HepG2 (cell line): ENCODE results near the gene KLF15. TPM values are rescaled to one million over a fixed set of nuclear protein-coding genes. Genes with fewer than 3 reads are reported as not detected.
A peak's percentile ranks its signal among the peaks of the same experiment; 100 is the strongest.

Source experiments
- ATAC-seq: fragments of 200-7000 bp; cut with Tn5 transposase; 3 replicates; pipeline ENCODE4 v1.9.1; 2020; ENCODE audit warnings: mild to moderate bottlenecking, moderate library complexity
- BruUV-seq: library from RNA; stranded (reverse); fragments of 400-500 nt; replicated peaks from 2 replicates; lab custom pipeline; 2021; lab: Mats Ljungman, UMichigan
- CTCF ChIA-PET: fragments of 300-600 bp; formaldehyde crosslinking; extraction: SDS; loops from one replicate; lab custom pipeline; 2021; ENCODE audit warnings: low total read pairs, inconsistent platforms, low intra/inter-chr PET ratio; lab: Yijun Ruan, JAX
- POLR2A ChIA-PET: fragments of 350-600 bp; sonication (Branson Sonifier 250); formaldehyde crosslinking; loops from one replicate; lab custom pipeline; 2020; ENCODE audit warnings: antibody characterized with exemption, inconsistent platforms; lab: Yijun Ruan, JAX
- DNase-seq: peaks from one replicate; pipeline ENCODE4 v3.0.0-alpha.2; 2015; ENCODE audit warnings: low spot score
- FAIRE-seq: peaks from 3 replicates; lab custom pipeline; 2011; peaks lifted over from hg19 to GRCh38; lab: Jason Lieb, UNC
- H2AFZ ChIP-seq: one replicate; pipeline ENCODE4 v1.6.1; 2011; ENCODE audit warnings: low read length, inconsistent platforms
- H3K27ac ChIP-seq: fragments of 300-600 bp; 3 replicates; pipeline ENCODE4 v1.8.0; 2011; ENCODE audit warnings: mixed run types, mild to moderate bottlenecking, mixed read lengths, low read length, inconsistent platforms; ENCODE audit not compliant: insufficient read depth; ENCODE audit errors: extremely low read length
- H3K27me3 ChIP-seq, 2 experiments: fragments of 200-600 bp in 1 of 2; 2 replicates in 1 of 2; 3 replicates in 1 of 2; pipeline versions ENCODE4 v1.6.0 to v1.8.0; 2011; ENCODE audit warnings: low read length in 2 of 2, mild to moderate bottlenecking in 2 of 2, moderate library complexity in 2 of 2, inconsistent platforms in 1 of 2; ENCODE audit not compliant: insufficient read depth in 2 of 2, control insufficient read depth in 1 of 2
- H3K36me3 ChIP-seq, 2 experiments: fragments of 200-600 bp in 1 of 2; replicated peaks in 1 of 2; 2 replicates in 1 of 2; 3 replicates in 1 of 2; pipeline versions ENCODE4 v1.5.1 to v1.8.0; 2011; ENCODE audit warnings: low read length in 2 of 2, inconsistent platforms in 1 of 2; ENCODE audit not compliant: insufficient read depth in 2 of 2, control insufficient read depth in 1 of 2
- H3K4me1 ChIP-seq: 2 replicates; pipeline ENCODE4 v1.5.1; 2012; ENCODE audit warnings: low read length, inconsistent platforms; ENCODE audit not compliant: insufficient read depth
- H3K4me2 ChIP-seq: 2 replicates; pipeline ENCODE4 v1.6.0; 2011; ENCODE audit warnings: low read depth, low read length, inconsistent platforms
- H3K4me3 ChIP-seq, 3 experiments: fragments of 200-600 bp in 1 of 3; sonication (generic), shearing (Covaris generic) in 1 of 3; replicated peaks in 1 of 3; 2 replicates each; pipeline ENCODE4 v1.5.1; 2011 to 2016; ENCODE audit warnings: low read length in 3 of 3, inconsistent platforms in 2 of 3, low read depth in 2 of 3, mild to moderate bottlenecking in 2 of 3, control low read depth in 1 of 3, mixed read lengths in 1 of 3; ENCODE audit not compliant: insufficient read depth in 1 of 3
- H3K79me2 ChIP-seq: one replicate; pipeline ENCODE4 v1.6.1; 2011; ENCODE audit warnings: low read length, inconsistent platforms; ENCODE audit not compliant: insufficient read depth
- H3K9ac ChIP-seq: 2 replicates; pipeline ENCODE4 v1.6.0; 2011; ENCODE audit warnings: mild to moderate bottlenecking, low read depth, low read length, inconsistent platforms; ENCODE audit not compliant: insufficient read depth
- H3K9me3 ChIP-seq: 2 replicates; pipeline ENCODE4 v1.5.1; 2012; ENCODE audit warnings: mild to moderate bottlenecking, low read length
- H4K20me1 ChIP-seq: 2 replicates; pipeline ENCODE4 v1.6.0; 2011; ENCODE audit warnings: inconsistent platforms, mild to moderate bottlenecking, low read length, moderate library complexity; ENCODE audit not compliant: insufficient read depth
- HDAC1 ChIP-seq: sonication (generic); formaldehyde crosslinking; IDR thresholded peaks from 2 replicates; pipeline ENCODE4 v1.5.1; 2020; ENCODE audit warnings: mild to moderate bottlenecking, missing genetic modification reagents
- HNRNPLL ChIP-seq: fragments of 200-400 bp; formaldehyde crosslinking; IDR thresholded peaks from 2 replicates; pipeline ENCODE4 v1.6.1; 2017; ENCODE audit warnings: mild to moderate bottlenecking, low read depth, low read length; ENCODE audit not compliant: poor library complexity, severe bottlenecking
- NR2F1 ChIP-seq, 2 experiments: fragments of 450-650 bp in 1 of 2; formaldehyde crosslinking in 1 of 2; IDR thresholded peaks; 2 replicates each; pipeline versions ENCODE4 v1.5.0 to v1.6.1; 2016 to 2020; ENCODE audit warnings: mild to moderate bottlenecking in 1 of 2, missing compliant biosample characterization in 1 of 2, missing genetic modification reagents in 1 of 2, moderate library complexity in 1 of 2
- ZNF317 ChIP-seq: sonication (generic); formaldehyde crosslinking; IDR thresholded peaks from 2 replicates; pipeline ENCODE4 v1.5.0; 2020; ENCODE audit warnings: mild to moderate bottlenecking, missing genetic modification reagents
- ZNF546 ChIP-seq: sonication (generic); formaldehyde crosslinking; conservative IDR thresholded peaks from 2 replicates; pipeline ENCODE4 v1.8.1; 2023; ENCODE audit warnings: mild to moderate bottlenecking, missing genetic modification reagents
- WGBS: methylation state at CpG from one replicate; pipeline ENCODE4 v1.1.6; 2017; ENCODE audit warnings: low lambda C conversion rate; 5-methylcytosine and 5-hydroxymethylcytosine counted together
- in situ Hi-C: cut with HindIII; loops from 2 replicates; pipeline ENCODE4 v1.10.0; 2017; ENCODE audit warnings: low pct_unique_long_range_greater_than_20kb; ENCODE audit not compliant: extremely low pct_ligation_motif_present
- intact Hi-C: fragments of 100-400 bp; cut with micrococcal nuclease; formaldehyde crosslinking; loops from one replicate; pipeline ENCODE4 v1.10.0; 2022; ENCODE audit not compliant: unreplicated experiment
- polyA plus RNA-seq, 8 experiments: library from polyadenylated mRNA; depleted of rRNA in 3 of 8; stranded (reverse) in 7 of 8; unstranded in 1 of 8; fragments of >200 nt; fragmentation: Illumina TruSeq in 4 of 8; extraction: Trizol in 4 of 8; gene quantifications; 2 replicates each; pipeline versions ENCODE4 v1.2.1 to v1.2.3, GENCODE V29; 2011 to 2016; ENCODE audit warnings: low read depth in 4 of 8, missing spikeins in 1 of 8, mixed read lengths in 1 of 8; ENCODE audit not compliant: insufficient read depth in 1 of 8
- total RNA-seq, 5 experiments: library from RNA; depleted of rRNA; stranded (reverse); fragments of >200 nt; fragmentation: Illumina TruSeq; extraction: Trizol; gene quantifications; 2 replicates each; pipeline ENCODE4 v1.2.3, GENCODE V29; 2016; ENCODE audit warnings: low read depth in 1 of 5
- TF ChIP-seq, protein P1 (sequence below): sonication (generic); formaldehyde crosslinking; conservative IDR thresholded peaks from 2 replicates; pipeline ENCODE4 v1.4.0; 2020; ENCODE audit warnings: missing genetic modification reagents
- TF ChIP-seq, protein P2 (sequence below): sonication (generic); formaldehyde crosslinking; IDR thresholded peaks from 2 replicates; pipeline ENCODE4 v1.4.0; 2020; ENCODE audit warnings: missing genetic modification reagents
- TF ChIP-seq, protein P3 (sequence below): sonication (generic); formaldehyde crosslinking; IDR thresholded peaks from 2 replicates; pipeline ENCODE4 v1.8.1; 2023; ENCODE audit warnings: mild to moderate bottlenecking, missing genetic modification reagents

The KLF15 gene
- total and polyA plus RNA-seq, 2 of the 13 experiments (the other 11 are each of a cell fraction or from before 2014, with no cell fraction given) = 7.1 to 7.8 TPM

DNA sequence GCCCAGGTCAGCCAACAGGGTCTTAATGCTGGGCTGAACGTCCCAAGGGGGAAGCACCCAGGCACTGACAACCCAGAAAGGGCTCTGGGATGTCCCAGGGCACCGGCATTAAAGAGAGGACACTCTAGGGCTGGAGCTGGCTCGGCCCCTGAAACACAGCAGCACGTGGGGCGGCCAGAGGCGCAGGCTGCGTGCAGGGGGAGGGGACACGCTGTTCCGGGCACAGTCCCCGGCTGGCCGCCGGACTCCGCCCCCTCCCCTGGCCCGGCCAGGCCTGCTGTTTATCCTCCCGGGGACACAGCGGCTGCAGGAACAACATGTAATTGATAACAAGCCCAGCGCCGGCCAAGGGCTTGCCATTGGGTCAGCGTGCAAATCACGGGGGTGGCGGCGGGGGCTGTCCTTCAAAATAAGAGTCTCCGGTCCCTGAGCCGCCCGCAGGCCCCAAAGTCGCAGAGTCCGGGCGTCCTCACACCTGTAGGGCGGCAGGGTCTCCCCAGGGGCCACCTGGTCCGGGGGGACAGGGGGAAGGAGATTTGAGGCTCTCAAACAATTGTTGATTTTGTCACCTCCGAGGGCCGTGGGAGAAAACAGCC lies 1.3 kb downstream of the KLF15 start (continued):
- TF ChIP-seq, protein P1, sequence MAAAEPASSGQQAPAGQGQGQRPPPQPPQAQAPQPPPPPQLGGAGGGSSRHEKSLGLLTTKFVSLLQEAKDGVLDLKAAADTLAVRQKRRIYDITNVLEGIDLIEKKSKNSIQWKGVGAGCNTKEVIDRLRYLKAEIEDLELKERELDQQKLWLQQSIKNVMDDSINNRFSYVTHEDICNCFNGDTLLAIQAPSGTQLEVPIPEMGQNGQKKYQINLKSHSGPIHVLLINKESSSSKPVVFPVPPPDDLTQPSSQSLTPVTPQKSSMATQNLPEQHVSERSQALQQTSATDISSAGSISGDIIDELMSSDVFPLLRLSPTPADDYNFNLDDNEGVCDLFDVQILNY (CRISPR knock-in tag) = no peak
- TF ChIP-seq HDAC1 (peak; percentile 84), HNRNPLL (peak; percentile 75), ZNF317 (peak; percentile 59; the same call in 1 of the 2 replicates)
- TF ChIP-seq, protein P2, sequence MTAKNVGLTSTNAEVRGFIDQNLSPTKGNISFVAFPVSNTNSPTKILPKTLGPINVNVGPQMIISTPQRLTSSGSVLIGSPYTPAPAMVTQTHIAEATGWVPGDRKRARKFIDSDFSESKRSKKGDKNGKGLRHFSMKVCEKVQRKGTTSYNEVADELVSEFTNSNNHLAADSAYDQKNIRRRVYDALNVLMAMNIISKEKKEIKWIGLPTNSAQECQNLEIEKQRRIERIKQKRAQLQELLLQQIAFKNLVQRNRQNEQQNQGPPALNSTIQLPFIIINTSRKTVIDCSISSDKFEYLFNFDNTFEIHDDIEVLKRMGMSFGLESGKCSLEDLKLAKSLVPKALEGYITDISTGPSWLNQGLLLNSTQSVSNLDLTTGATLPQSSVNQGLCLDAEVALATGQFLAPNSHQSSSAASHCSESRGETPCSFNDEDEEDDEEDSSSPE (CRISPR knock-in tag) = peak; percentile 58; the same call in 1 of the 2 replicates

DNA sequence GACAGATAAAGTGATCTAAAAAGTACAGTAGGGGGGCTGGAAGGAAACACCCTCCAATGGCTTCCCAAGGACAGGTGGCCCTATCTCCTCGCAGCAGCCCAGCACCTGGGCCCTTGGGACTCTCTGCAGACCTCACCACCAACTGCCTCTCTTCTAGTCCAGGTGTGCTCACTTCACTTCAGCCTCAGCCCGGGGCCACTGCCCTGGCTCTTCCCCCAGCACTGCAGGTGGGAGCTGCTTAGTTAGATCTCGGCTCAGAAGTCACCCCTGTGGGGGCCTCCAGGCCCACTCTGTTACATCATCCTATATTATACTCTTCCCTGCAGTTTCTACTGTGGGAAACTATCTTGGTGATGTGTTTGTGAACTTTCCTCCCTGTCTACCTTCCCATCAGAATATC lies 2.0 kb downstream of the KLF15 start:
- in situ Hi-C loops = loop anchor here (5.0 to 25.0 kb wide), 2 partner anchors 88 to 218 kb away; no protein-coding TSS in a partner anchor
- Histone ChIP-seq H3K36me3 (peaks cover 0 to 1% of the 10 kb centered on the region in 2 experiments; a peak in 2 of 5 replicates), H3K9ac (peak overlapping the region; percentile 59), H3K9me3 (no peaks in the 10 kb centered on the region), H2AFZ (no peak overlapping the region), H3K27me3 (peaks cover under 1 to 21% of the 10 kb centered on the region in 2 experiments; a peak in 4 of 5 replicates), H3K4me2 (peak overlapping the region; percentile 91), H3K4me1 (peaks cover 56% of the 10 kb centered on the region), H3K27ac (peak overlapping the region; percentile 75), H4K20me1 (no peaks in the 10 kb centered on the region), H3K4me3 (peak overlapping the region; percentile 23 to 80 (median 71); a peak in 5 of 6 replicates), H3K79me2 (no peaks in the 10 kb centered on the region)
- ATAC-seq (peak; percentile 3), DNase-seq (no peak), FAIRE-seq (peak; percentile 54)
- TF ChIP-seq, protein P3, sequence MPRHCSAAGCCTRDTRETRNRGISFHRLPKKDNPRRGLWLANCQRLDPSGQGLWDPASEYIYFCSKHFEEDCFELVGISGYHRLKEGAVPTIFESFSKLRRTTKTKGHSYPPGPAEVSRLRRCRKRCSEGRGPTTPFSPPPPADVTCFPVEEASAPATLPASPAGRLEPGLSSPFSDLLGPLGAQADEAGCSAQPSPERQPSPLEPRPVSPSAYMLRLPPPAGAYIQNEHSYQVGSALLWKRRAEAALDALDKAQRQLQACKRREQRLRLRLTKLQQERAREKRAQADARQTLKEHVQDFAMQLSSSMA (CRISPR knock-in tag) = peak; percentile 50; the same call in 1 of the 2 replicates
- no peak for TF ChIP-seq NR2F1 (CRISPR knock-in tag; IDR thresholded peaks at IDR 0.05)
- TF ChIP-seq ZNF546 = 0 out of 2 replicates have a peak, but pooled peaks have one; percentile 11
- BruUV-seq = no TSS peak
- POLR2A ChIA-PET = interaction anchor here (0.7 kb wide), 1 partner anchor 10 kb away, joined by 3 read pairs; no protein-coding TSS in a partner anchor
- WGBS = 13% methylated on average over 3 of the region's 3 CpGs
- intact Hi-C loops = no loop called here
- CTCF ChIA-PET = no interaction called here
